BJ (cell line): ENCODE measurements around the gene CADM4. TPM values are rescaled to one million over a fixed set of nuclear protein-coding genes. Genes with fewer than 3 reads are reported as not detected.

Source experiments
- CTCF ChIA-PET: fragments of 350-600 bp; formaldehyde crosslinking; extraction: SDS; loops from one replicate; lab custom pipeline; 2021; ENCODE audit warnings: antibody characterized with exemption, inconsistent platforms; lab: Yijun Ruan, JAX
- POLR2A ChIA-PET: fragments of 300-600 bp; sonication (Branson Sonifier 250); formaldehyde crosslinking; extraction: SDS; loops from one replicate; lab custom pipeline; 2021; ENCODE audit warnings: antibody characterized with exemption; lab: Charles Lee
- DNase-seq: peaks from one replicate; pipeline ENCODE4 v3.0.0-alpha.2; 2011; ENCODE audit warnings: low read depth
- H3K27me3 ChIP-seq: 2 replicates; pipeline ENCODE4 v1.6.0; 2011; ENCODE audit warnings: low read length; ENCODE audit not compliant: control insufficient read depth, insufficient read depth
- H3K36me3 ChIP-seq: 2 replicates; pipeline ENCODE4 v1.5.1; 2011; ENCODE audit warnings: low read length; ENCODE audit not compliant: control insufficient read depth, insufficient read depth
- H3K4me3 ChIP-seq: 2 replicates; pipeline ENCODE4 v1.5.1; 2011; ENCODE audit warnings: low read depth, mild to moderate bottlenecking, control low read depth, low read length
- polyA plus RNA-seq: library from polyadenylated mRNA; depleted of rRNA; stranded (reverse); fragments of >200 nt; gene quantifications from 2 replicates; pipeline ENCODE4 v1.2.3, GENCODE V29; 2011
- TF ChIP-seq, protein P1 (sequence below): IDR thresholded peaks from 2 replicates; pipeline ENCODE4 v1.5.1; 2011; ENCODE audit warnings: low read depth, mild to moderate bottlenecking, control low read depth, inconsistent platforms, low read length, moderate library complexity; ENCODE audit not compliant: insufficient read depth

The CADM4 gene
- polyA plus RNA-seq, 1 experiment, result 1.7 TPM

DNA sequence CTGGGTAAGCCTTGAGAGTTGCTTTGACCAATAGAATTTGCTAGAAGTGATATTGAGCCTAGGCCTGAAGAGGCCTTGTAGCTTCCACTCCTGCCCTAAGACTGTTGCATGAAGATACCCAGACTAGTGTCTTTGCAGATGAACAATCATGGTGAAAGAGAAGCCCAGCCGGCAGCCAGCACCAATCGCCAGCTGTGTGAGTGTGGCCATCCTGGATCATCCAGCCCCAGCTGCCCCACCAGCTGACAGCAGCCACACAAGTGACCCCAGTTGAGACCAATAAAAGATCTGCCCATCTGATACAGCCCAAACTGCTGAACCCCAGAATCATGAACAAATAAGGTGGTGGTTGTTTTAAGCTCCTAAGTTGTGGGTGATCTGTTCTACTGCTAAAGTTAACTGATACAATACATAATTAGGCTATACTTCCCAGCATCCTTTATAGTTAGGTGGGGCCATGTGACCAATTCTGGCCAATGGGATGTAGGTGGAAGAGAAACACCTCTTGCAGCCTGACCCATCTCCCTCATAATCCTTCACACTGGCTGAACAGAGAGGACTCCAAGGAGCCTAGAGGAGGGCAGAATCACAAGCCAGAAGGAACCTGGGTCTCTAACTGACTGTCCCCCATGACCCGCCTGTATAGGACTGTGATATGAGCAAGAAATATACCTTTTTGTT lies 10.9 kb downstream of the CADM4 start:
- no peaks in the 10 kb centered on the region; the same call in 1 of the 2 replicates for H3K27me3 ChIP-seq
- CTCF ChIA-PET, result interaction anchor here (1.4 kb wide), 1 partner anchor 23 kb away, joined by 4 read pairs; no protein-coding TSS in a partner anchor

DNA sequence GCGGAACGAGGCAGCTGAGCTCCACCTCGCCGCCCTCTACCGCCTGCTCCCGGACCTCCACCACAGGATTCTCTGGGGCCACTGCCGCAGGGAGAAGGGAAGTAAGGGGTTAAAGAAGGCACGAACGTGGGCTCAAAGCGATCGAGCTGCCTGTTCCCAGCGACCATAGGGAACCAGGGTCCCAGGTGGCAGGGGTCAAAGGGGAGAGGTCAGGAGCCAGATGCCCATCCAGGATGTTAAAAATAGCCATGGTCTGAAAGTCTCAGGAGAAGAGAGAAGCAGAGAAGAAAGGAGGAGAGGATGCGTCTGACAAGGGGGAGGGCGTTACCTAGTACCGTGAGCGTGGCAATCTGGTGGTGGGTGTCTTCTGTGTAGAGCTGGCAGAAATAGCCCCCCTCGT lies 12.8 kb downstream of the CADM4 start:
- TF ChIP-seq, protein P1, sequence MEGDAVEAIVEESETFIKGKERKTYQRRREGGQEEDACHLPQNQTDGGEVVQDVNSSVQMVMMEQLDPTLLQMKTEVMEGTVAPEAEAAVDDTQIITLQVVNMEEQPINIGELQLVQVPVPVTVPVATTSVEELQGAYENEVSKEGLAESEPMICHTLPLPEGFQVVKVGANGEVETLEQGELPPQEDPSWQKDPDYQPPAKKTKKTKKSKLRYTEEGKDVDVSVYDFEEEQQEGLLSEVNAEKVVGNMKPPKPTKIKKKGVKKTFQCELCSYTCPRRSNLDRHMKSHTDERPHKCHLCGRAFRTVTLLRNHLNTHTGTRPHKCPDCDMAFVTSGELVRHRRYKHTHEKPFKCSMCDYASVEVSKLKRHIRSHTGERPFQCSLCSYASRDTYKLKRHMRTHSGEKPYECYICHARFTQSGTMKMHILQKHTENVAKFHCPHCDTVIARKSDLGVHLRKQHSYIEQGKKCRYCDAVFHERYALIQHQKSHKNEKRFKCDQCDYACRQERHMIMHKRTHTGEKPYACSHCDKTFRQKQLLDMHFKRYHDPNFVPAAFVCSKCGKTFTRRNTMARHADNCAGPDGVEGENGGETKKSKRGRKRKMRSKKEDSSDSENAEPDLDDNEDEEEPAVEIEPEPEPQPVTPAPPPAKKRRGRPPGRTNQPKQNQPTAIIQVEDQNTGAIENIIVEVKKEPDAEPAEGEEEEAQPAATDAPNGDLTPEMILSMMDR, result no peak
- H3K27me3 ChIP-seq, result no peaks in the 10 kb centered on the region; the same call in 1 of the 2 replicates
- no peaks in the 10 kb centered on the region for H3K36me3 ChIP-seq
- CTCF ChIA-PET, result no interaction called here
- no peak overlapping the region for H3K4me3 ChIP-seq
- DNase-seq, result no peak
- POLR2A ChIA-PET, result no interaction called here

More for the DNA sequence above, 10.9 kb downstream of the CADM4 start:
- H3K4me3 ChIP-seq, result no peak overlapping the region
- TF ChIP-seq, protein P1, result no peak
- DNase-seq, result no peak
- POLR2A ChIA-PET, result interaction anchor here (0.5 kb wide), 1 partner anchor 8 kb away, joined by 3 read pairs; no protein-coding TSS in a partner anchor
- no peaks in the 10 kb centered on the region for H3K36me3 ChIP-seq

DNA sequence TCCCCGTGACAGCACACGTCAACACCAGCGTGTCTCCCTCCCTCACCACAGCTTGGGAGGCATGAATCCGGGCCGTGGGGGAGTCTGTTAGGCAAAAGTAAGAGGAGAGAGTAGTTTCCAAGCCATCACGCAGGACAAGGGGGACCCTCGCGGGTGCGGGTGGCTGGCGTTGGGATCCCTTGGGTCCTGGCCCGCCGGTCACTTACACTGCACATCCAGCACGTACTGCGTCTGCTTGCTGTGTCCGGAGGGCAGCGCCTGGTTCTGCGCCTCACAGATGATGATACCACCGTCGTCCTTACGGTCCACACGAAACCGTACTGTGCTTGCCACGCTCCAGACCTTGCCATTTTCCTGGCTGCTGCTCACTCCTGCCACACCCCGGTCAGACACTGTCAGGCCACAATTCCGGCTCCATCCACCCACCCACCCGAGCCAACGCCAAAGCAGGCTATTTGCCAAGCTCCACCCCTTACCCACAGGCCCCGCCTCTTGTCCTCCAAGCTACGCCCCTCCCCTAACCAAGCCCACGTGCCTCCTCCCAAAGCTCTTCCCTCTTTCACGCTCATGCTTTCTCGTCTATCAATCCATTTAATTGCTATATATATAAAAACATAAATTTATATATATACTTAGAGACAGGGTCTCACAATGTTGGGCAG lies 13.6 kb downstream of the CADM4 start:
- ChIA-PET CTCF (no interaction called here), POLR2A (no interaction called here)
- no peak for DNase-seq
- Histone ChIP-seq H3K27me3 (no peaks in the 10 kb centered on the region; the same call in 1 of the 2 replicates), H3K4me3 (no peak overlapping the region), H3K36me3 (no peaks in the 10 kb centered on the region)
- TF ChIP-seq, protein P1, result no peak

DNA sequence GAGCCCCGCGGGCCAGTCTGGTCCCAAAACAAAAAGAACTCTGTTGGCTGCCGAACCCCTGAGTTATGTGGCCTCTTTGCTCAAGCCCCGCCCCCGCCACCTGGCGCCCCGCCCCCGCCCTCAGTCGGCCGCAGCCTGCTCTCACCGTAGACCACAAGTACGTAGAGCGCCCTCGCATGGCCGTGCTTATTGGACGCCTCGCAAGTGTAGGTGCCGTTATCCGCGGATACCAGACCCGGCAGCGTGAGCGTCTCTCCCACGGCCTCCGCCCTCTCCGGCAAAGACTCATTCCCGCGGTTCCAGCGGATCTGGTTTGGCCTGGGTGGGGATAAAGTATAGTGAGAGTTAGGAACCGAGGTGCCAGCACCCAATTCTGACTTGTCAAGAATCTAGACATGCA lies 14.7 kb downstream of the CADM4 start:
- Histone ChIP-seq H3K27me3 (no peaks in the 10 kb centered on the region; the same call in 1 of the 2 replicates), H3K36me3 (no peaks in the 10 kb centered on the region), H3K4me3 (no peak overlapping the region)
- TF ChIP-seq, protein P1, result no peak
- ChIA-PET CTCF (no interaction called here), POLR2A (no interaction called here)
- DNase-seq, result no peak

DNA sequence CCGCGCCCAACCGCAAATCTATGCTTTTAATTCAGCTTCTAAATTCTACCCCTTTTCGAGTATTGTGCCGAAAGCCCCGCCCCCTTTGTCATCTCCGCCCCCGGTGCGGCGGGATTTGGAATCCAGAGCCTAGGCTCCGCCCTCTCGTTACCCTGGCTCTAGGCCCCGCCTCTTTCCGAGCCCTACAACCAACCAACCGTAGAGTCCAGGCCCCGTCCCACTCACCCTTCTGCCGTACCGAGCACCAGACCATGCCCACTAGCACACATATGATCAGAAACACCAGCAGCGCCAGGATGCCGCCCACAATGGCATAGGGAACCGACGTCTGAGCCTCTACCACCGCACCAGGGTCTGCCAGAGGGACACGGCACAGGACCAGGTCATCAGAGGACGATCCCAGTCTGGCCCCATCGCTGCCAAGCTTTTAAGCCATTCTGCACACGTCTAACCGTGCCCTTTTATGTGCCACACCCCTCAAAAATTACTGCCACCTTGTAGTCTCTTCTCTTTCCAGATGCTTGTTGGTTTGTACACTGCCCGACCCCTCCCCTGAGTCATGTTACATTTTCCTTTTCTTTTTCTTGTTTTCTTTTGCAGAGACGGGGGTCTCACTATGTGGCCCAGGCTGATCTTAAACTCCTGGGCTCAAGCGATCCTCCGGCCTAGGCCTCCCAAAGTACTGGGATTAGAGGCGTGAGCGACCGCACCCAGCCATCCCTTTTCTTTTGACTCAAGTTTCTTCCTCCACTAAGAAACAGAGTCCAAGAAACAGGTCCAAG lies 15.6 kb downstream of the CADM4 start:
- TF ChIP-seq, protein P1, result no peak
- DNase-seq, result no peak
- Histone ChIP-seq H3K27me3 (no peaks in the 10 kb centered on the region; the same call in 1 of the 2 replicates), H3K4me3 (no peak overlapping the region), H3K36me3 (no peaks in the 10 kb centered on the region)
- CTCF ChIA-PET, result no interaction called here
- POLR2A ChIA-PET, result no interaction called here
